Naive thymus-derived CD8-positive, alpha-beta T cell (primary cell): ENCODE data around the gene CD300LD. TPM values are rescaled to one million over a fixed set of nuclear protein-coding genes. Genes with fewer than 3 reads are reported as not detected.
"Not testable (repeated sequence)": the region's sequence is repeated elsewhere in the genome, so short reads cannot be mapped to it uniquely, and the experiment has no call there.

Experiments used
- ATAC-seq, 2 donors: fragments of 150-1000 bp; cut with Tn5 transposase in 1 of 2; sonication (Bioruptor Pico), chemical (Tn5 transposase) in 1 of 2; 1 replicate in 1 of 2; 2 replicates in 1 of 2; pipeline ENCODE4 v1.10.0; 2021; ENCODE audit warnings: mild to moderate bottlenecking in 2 of 2, moderate library complexity in 2 of 2
- POLR2A ChIA-PET: fragments of 350-600 bp; sonication (Branson Sonifier 250); formaldehyde crosslinking; loops from one replicate; lab custom pipeline; 2021; ENCODE audit warnings: antibody characterized with exemption; lab: Charles Lee
- DNase-seq, 10 donors: peaks; one replicate each; pipeline versions ENCODE4 v3.0.0 to v3.0.0-alpha.2; 2020 to 2022
- H3K27ac Mint-ChIP-seq, 10 donors: one replicate each; pipeline ENCODE4 v1.8.0; 2020 to 2022; ENCODE audit warnings: mild to moderate bottlenecking in 10 of 10, mixed read lengths in 10 of 10, moderate library complexity in 4 of 10, inconsistent platforms in 1 of 10
- H3K27me3 Mint-ChIP-seq, 5 donors: one replicate each; pipeline ENCODE4 v1.8.0; 2021 to 2022; ENCODE audit warnings: mixed read lengths in 5 of 5
- H3K36me3 Mint-ChIP-seq, 3 donors: one replicate each; pipeline ENCODE4 v1.8.0; 2020 to 2022; ENCODE audit warnings: mixed read lengths in 3 of 3, mild to moderate bottlenecking in 2 of 3, inconsistent platforms in 1 of 3
- H3K4me1 Mint-ChIP-seq, 4 donors: one replicate each; pipeline ENCODE4 v1.8.0; 2021 to 2022; ENCODE audit warnings: mixed read lengths in 4 of 4
- H3K4me3 Mint-ChIP-seq, 10 donors: one replicate each; pipeline ENCODE4 v1.8.0; 2020 to 2022; ENCODE audit warnings: mild to moderate bottlenecking in 10 of 10, mixed read lengths in 10 of 10, moderate library complexity in 6 of 10, inconsistent platforms in 1 of 10
- H3K9me3 Mint-ChIP-seq, 9 donors: one replicate each; pipeline ENCODE4 v1.8.0; 2020 to 2022; ENCODE audit warnings: mixed read lengths in 9 of 9, mild to moderate bottlenecking in 3 of 9, inconsistent platforms in 1 of 9, moderate library complexity in 1 of 9
- polyA plus RNA-seq, 3 donors: library from polyadenylated mRNA; unstranded; fragments of 300-500 nt; fragmentation: Illumina TruSeq; gene quantifications; one replicate each; pipeline ENCODE4 v1.2.3, GENCODE V29; 2021
- total RNA-seq, 8 experiments: library from RNA in 2 of 8; stranded (reverse) in 2 of 8; gene quantifications; one replicate each; pipeline ENCODE4 v1.2.3 and lab custom pipeline; 2021 to 2026

CD300LD gene
- total and polyA plus RNA-seq, 5 experiments from 2014 or later = not detected

GRCh38 chr17:74566132-74566753, 25.8 kb downstream of the CD300LD start:
- peak in 1 of 2 donors; percentile 42 for ATAC-seq
- POLR2A ChIA-PET = no interaction called here

GRCh38 chr17:74565126-74565525, 27.0 kb downstream of the CD300LD start:
- H3K4me3 Mint-ChIP-seq = no peak overlapping the region
- POLR2A ChIA-PET = no interaction called here
- ATAC-seq (no peak), DNase-seq (no peak)
- no peaks in the 10 kb centered on the region for H3K36me3 Mint-ChIP-seq
- H3K4me1 Mint-ChIP-seq = peaks cover 5 to 16% (median 12%) of the 10 kb centered on the region in 4 donors
- peaks cover 19 to 46% (median 26%) of the 10 kb centered on the region in 5 donors for H3K27me3 Mint-ChIP-seq
- H3K9me3 Mint-ChIP-seq = no peaks in the 10 kb centered on the region
- no peak overlapping the region for H3K27ac Mint-ChIP-seq

More at GRCh38 chr17:74566132-74566753, 25.8 kb downstream of the CD300LD start:
- H3K27me3 Mint-ChIP-seq = peaks cover 23 to 49% (median 32%) of the 10 kb centered on the region in 5 donors
- no peaks in the 10 kb centered on the region for H3K36me3 Mint-ChIP-seq
- H3K4me3 Mint-ChIP-seq = peak overlapping the region in 1 of 10 donors; percentile 57
- peaks cover 5 to 14% (median 12%) of the 10 kb centered on the region in 4 donors for H3K4me1 Mint-ChIP-seq
- H3K9me3 Mint-ChIP-seq = no peaks in the 10 kb centered on the region
- H3K27ac Mint-ChIP-seq = no peak overlapping the region
- DNase-seq = peak in 4 of 10 donors; percentile 6 to 28 (median 20)

GRCh38 chr17:74563358-74563757, 28.7 kb downstream of the CD300LD start:
- Mint-ChIP-seq H3K4me1 (peaks cover 13 to 22% (median 14%) of the 10 kb centered on the region in 4 donors), H3K27me3 (peaks cover 9 to 37% (median 14%) of the 10 kb centered on the region in 5 donors), H3K4me3 (no peak overlapping the region), H3K9me3 (peaks cover 0 to 5% (median 0%) of the 10 kb centered on the region in 9 donors), H3K27ac (peak overlapping the region in 2 of 10 donors; percentile 36 to 73), H3K36me3 (no peaks in the 10 kb centered on the region)
- no peak for ATAC-seq
- peak in 1 of 10 donors; percentile 8 for DNase-seq
- POLR2A ChIA-PET = no interaction called here

- H3K9me3 Mint-ChIP-seq = peaks cover 0 to 5% (median 0%) of the 10 kb centered on the region in 9 donors
- no peaks in the 10 kb centered on the region for H3K36me3 Mint-ChIP-seq
- H3K4me3 Mint-ChIP-seq = no peak overlapping the region
- H3K27me3 Mint-ChIP-seq = peaks cover 0 to 26% (median 5%) of the 10 kb centered on the region in 5 donors
- POLR2A ChIA-PET = no interaction called here
- DNase-seq (no peak), ATAC-seq (no peak)
- H3K27ac Mint-ChIP-seq = peak overlapping the region in 2 of 10 donors; percentile 17 to 65
- peaks cover 11 to 36% (median 12%) of the 10 kb centered on the region in 4 donors for H3K4me1 Mint-ChIP-seq
Measured at GRCh38 chr17:74561586-74561985, 30.5 kb downstream of the CD300LD start.

- Mint-ChIP-seq H3K4me3 (peak overlapping the region in 7 of 10 donors; percentile 0 to 48 (median 22)), H3K27ac (peak overlapping the region in 4 of 10 donors; percentile 5 to 55 (median 38)), H3K9me3 (peaks cover 0 to 5% (median 0%) of the 10 kb centered on the region in 9 donors), H3K36me3 (no peaks in the 10 kb centered on the region), H3K4me1 (peaks cover 11 to 38% (median 12%) of the 10 kb centered on the region in 4 donors), H3K27me3 (peaks cover 0 to 15% (median 4%) of the 10 kb centered on the region in 5 donors)
- POLR2A ChIA-PET = no interaction called here
- peak in 3 of 10 donors; percentile 4 to 20 (median 7) for DNase-seq
- ATAC-seq = peak in 1 of 2 donors; percentile 45
Measured at GRCh38 chr17:74558882-74559519, 33.1 kb downstream of the CD300LD start.

GRCh38 chr17:74558402-74558801, 33.7 kb downstream of the CD300LD start:
- H3K9me3 Mint-ChIP-seq, H3K36me3 Mint-ChIP-seq, POLR2A ChIA-PET, ATAC-seq: not testable (repeated sequence)
- H3K4me3 Mint-ChIP-seq = peak overlapping the region in 1 of 10 donors; percentile 48
- DNase-seq = peak in 1 of 10 donors; percentile 32
- H3K27ac Mint-ChIP-seq = peak overlapping the region in 2 of 10 donors; percentile 5 to 55
- peaks cover 9 to 38% (median 12%) of the 10 kb centered on the region in 4 donors for H3K4me1 Mint-ChIP-seq
- H3K27me3 Mint-ChIP-seq = peaks cover 0 to 11% (median 4%) of the 10 kb centered on the region in 5 donors

GRCh38 chr17:74555427-74555940, 36.6 kb downstream of the CD300LD start:
- H3K36me3 Mint-ChIP-seq = no peaks in the 10 kb centered on the region
- ATAC-seq = no peak
- no peak overlapping the region for H3K27ac Mint-ChIP-seq
- peaks cover 0 to 3% (median 0%) of the 10 kb centered on the region in 5 donors for H3K27me3 Mint-ChIP-seq
- POLR2A ChIA-PET = no interaction called here
- peaks cover 0 to 5% (median 0%) of the 10 kb centered on the region in 9 donors for H3K9me3 Mint-ChIP-seq
- peaks cover 6 to 31% (median 12%) of the 10 kb centered on the region in 4 donors for H3K4me1 Mint-ChIP-seq
- peak in 1 of 10 donors; percentile 9 for DNase-seq
- no peak overlapping the region for H3K4me3 Mint-ChIP-seq

GRCh38 chr17:74554909-74555308, 37.2 kb downstream of the CD300LD start:
- H3K9me3 Mint-ChIP-seq = peaks cover 0 to 5% (median 0%) of the 10 kb centered on the region in 9 donors
- H3K36me3 Mint-ChIP-seq = no peaks in the 10 kb centered on the region
- no peak for ATAC-seq
- POLR2A ChIA-PET = no interaction called here
- H3K4me3 Mint-ChIP-seq = no peak overlapping the region
- peak in 1 of 10 donors; percentile 4 for DNase-seq
- H3K27ac Mint-ChIP-seq = no peak overlapping the region
- H3K27me3 Mint-ChIP-seq = peaks cover 0 to 7% (median 0%) of the 10 kb centered on the region in 5 donors
- H3K4me1 Mint-ChIP-seq = peaks cover 6 to 31% (median 12%) of the 10 kb centered on the region in 4 donors

GRCh38 chr17:74552037-74552436, 40.0 kb downstream of the CD300LD start:
- Mint-ChIP-seq H3K27me3 (peaks cover 0 to 12% (median 0%) of the 10 kb centered on the region in 5 donors), H3K36me3 (no peaks in the 10 kb centered on the region), H3K9me3 (peaks cover 0 to 5% (median 0%) of the 10 kb centered on the region in 9 donors), H3K27ac (no peak overlapping the region), H3K4me1 (peaks cover 6 to 14% (median 8%) of the 10 kb centered on the region in 4 donors), H3K4me3 (no peak overlapping the region)
- DNase-seq (no peak), ATAC-seq (no peak)
- POLR2A ChIA-PET = no interaction called here

- Mint-ChIP-seq H3K36me3 (no peaks in the 10 kb centered on the region), H3K27me3 (peaks cover 0 to 12% (median 0%) of the 10 kb centered on the region in 5 donors), H3K4me3 (no peak overlapping the region), H3K9me3 (no peaks in the 10 kb centered on the region), H3K27ac (no peak overlapping the region), H3K4me1 (peaks cover 6 to 22% (median 8%) of the 10 kb centered on the region in 4 donors)
- POLR2A ChIA-PET = no interaction called here
- ATAC-seq (no peak), DNase-seq (peak in 1 of 10 donors; percentile 34)
Measured at GRCh38 chr17:74550602-74551001, 41.5 kb downstream of the CD300LD start.

GRCh38 chr17:74549343-74549742, 42.7 kb downstream of the CD300LD start:
- Mint-ChIP-seq H3K9me3 (no peaks in the 10 kb centered on the region), H3K4me3 (peak overlapping the region in 1 of 10 donors; percentile 10), H3K27me3 (peaks cover 0 to 12% (median 0%) of the 10 kb centered on the region in 5 donors), H3K4me1 (peaks cover 6 to 29% (median 8%) of the 10 kb centered on the region in 4 donors), H3K27ac (no peak overlapping the region), H3K36me3 (no peaks in the 10 kb centered on the region)
- DNase-seq (peak in 1 of 10 donors; percentile 26), ATAC-seq (no peak)
- POLR2A ChIA-PET = no interaction called here

- H3K4me1 Mint-ChIP-seq = peaks cover 6 to 31% (median 8%) of the 10 kb centered on the region in 4 donors
- peak overlapping the region in 1 of 10 donors; percentile 17 for H3K4me3 Mint-ChIP-seq
- H3K36me3 Mint-ChIP-seq = no peaks in the 10 kb centered on the region
- no peaks in the 10 kb centered on the region for H3K9me3 Mint-ChIP-seq
- H3K27me3 Mint-ChIP-seq = peaks cover 0 to 12% (median 0%) of the 10 kb centered on the region in 5 donors
- no peak overlapping the region for H3K27ac Mint-ChIP-seq
- no peak for DNase-seq
- no peak for ATAC-seq
- POLR2A ChIA-PET = no interaction called here
Measured at GRCh38 chr17:74547736-74548135, 44.3 kb downstream of the CD300LD start.
